HepG2 (cell line): ENCODE measurements around the gene PLK3. TPM values are rescaled to one million over a fixed set of nuclear protein-coding genes. Genes with fewer than 3 reads are reported as not detected.

Experiments used
- ATF7 ChIP-seq, 2 experiments: fragments of 450-650 bp in 1 of 2; sonication (generic) in 1 of 2; formaldehyde crosslinking in 1 of 2; IDR thresholded peaks; 2 replicates each; pipeline versions ENCODE4 v1.4.0 to v1.6.1; 2016 to 2020; ENCODE audit warnings: antibody characterized with exemption in 1 of 2, mild to moderate bottlenecking in 1 of 2, missing genetic modification reagents in 1 of 2
- FOXO1 ChIP-seq: sonication (generic); formaldehyde crosslinking; IDR thresholded peaks from 2 replicates; pipeline ENCODE4 v1.4.0; 2020; ENCODE audit warnings: missing genetic modification reagents
- HDAC2 ChIP-seq: sonication (generic); formaldehyde crosslinking; IDR thresholded peaks from 2 replicates; pipeline ENCODE4 v1.4.0; 2020; ENCODE audit warnings: missing genetic modification reagents
- HES4 ChIP-seq: sonication (generic); formaldehyde crosslinking; IDR thresholded peaks from 2 replicates; pipeline ENCODE4 v1.9.0; 2021; ENCODE audit warnings: mild to moderate bottlenecking, missing genetic modification reagents, borderline replicate concordance
- JUND ChIP-seq: sonication (generic); formaldehyde crosslinking; IDR thresholded peaks from 2 replicates; pipeline ENCODE4 v1.8.0; 2022; ENCODE audit warnings: mild to moderate bottlenecking, missing genetic modification reagents
- KDM6A ChIP-seq: IDR thresholded peaks from 2 replicates; pipeline ENCODE4 v1.6.1; 2016; ENCODE audit warnings: low read depth
- KLF9 ChIP-seq: IDR thresholded peaks from 2 replicates; pipeline ENCODE4 v1.6.1; 2016; ENCODE audit warnings: low read depth
- LBX2 ChIP-seq: sonication (generic); formaldehyde crosslinking; IDR thresholded peaks from 2 replicates; pipeline ENCODE4 v1.5.0; 2020; ENCODE audit warnings: missing genetic modification reagents, mild to moderate bottlenecking, borderline replicate concordance
- MEF2D ChIP-seq: sonication (generic); formaldehyde crosslinking; IDR thresholded peaks from 2 replicates; pipeline ENCODE4 v1.5.1; 2020; ENCODE audit warnings: mild to moderate bottlenecking, missing genetic modification reagents
- MLX ChIP-seq: IDR thresholded peaks from 2 replicates; pipeline ENCODE4 v1.6.1; 2016
- MXD4 ChIP-seq: IDR thresholded peaks from 2 replicates; pipeline ENCODE4 v1.6.1; 2016; ENCODE audit warnings: mild to moderate bottlenecking, missing biosample characterization, missing genetic modification reagents
- PREB ChIP-seq: sonication (generic); formaldehyde crosslinking; IDR thresholded peaks from 2 replicates; pipeline ENCODE4 v1.4.0; 2020; ENCODE audit warnings: missing genetic modification reagents
- RELA ChIP-seq: sonication (generic); formaldehyde crosslinking; IDR thresholded peaks from 2 replicates; pipeline ENCODE4 v1.4.0; 2020; ENCODE audit warnings: missing genetic modification reagents
- RFX5 ChIP-seq: IDR thresholded peaks from 2 replicates; pipeline ENCODE4 v1.6.1; 2011; ENCODE audit warnings: low read depth, low read length, improper control_type of control experiment
- RORA ChIP-seq: sonication (generic); formaldehyde crosslinking; IDR thresholded peaks from 2 replicates; pipeline ENCODE4 v1.5.0; 2020; ENCODE audit warnings: mild to moderate bottlenecking, missing genetic modification reagents, moderate library complexity
- SP5 ChIP-seq: IDR thresholded peaks from 2 replicates; pipeline ENCODE4 v1.6.1; 2016; ENCODE audit warnings: low read depth, borderline replicate concordance
- TOPORS ChIP-seq: sonication (generic); formaldehyde crosslinking; IDR thresholded peaks from 2 replicates; pipeline ENCODE4 v1.8.0; 2023; ENCODE audit warnings: mild to moderate bottlenecking, missing genetic modification reagents
- ZBTB8A ChIP-seq: sonication (generic); formaldehyde crosslinking; IDR thresholded peaks from 2 replicates; pipeline ENCODE4 v1.4.0; 2020; ENCODE audit warnings: mild to moderate bottlenecking, low read depth, missing genetic modification reagents, borderline replicate concordance
- ZNF3 ChIP-seq: IDR thresholded peaks from 2 replicates; pipeline ENCODE4 v1.7.0; 2017; ENCODE audit warnings: inconsistent platforms
- ZNF337 ChIP-seq: sonication (generic); formaldehyde crosslinking; IDR thresholded peaks from 2 replicates; pipeline ENCODE4 v1.5.1; 2020; ENCODE audit warnings: missing genetic modification reagents, low read depth, mild to moderate bottlenecking, borderline replicate concordance
- ZNF430 ChIP-seq: sonication (generic); formaldehyde crosslinking; IDR thresholded peaks from 2 replicates; pipeline ENCODE4 v1.9.0; 2021; ENCODE audit warnings: mild to moderate bottlenecking, missing genetic modification reagents
- polyA plus RNA-seq, 8 experiments: library from polyadenylated mRNA; depleted of rRNA in 3 of 8; stranded (reverse) in 7 of 8; unstranded in 1 of 8; fragments of >200 nt; fragmentation: Illumina TruSeq in 4 of 8; extraction: Trizol in 4 of 8; gene quantifications; 2 replicates each; pipeline versions ENCODE4 v1.2.1 to v1.2.3, GENCODE V29; 2011 to 2016; ENCODE audit warnings: low read depth in 4 of 8, missing spikeins in 1 of 8, mixed read lengths in 1 of 8; ENCODE audit not compliant: insufficient read depth in 1 of 8
- total RNA-seq, 5 experiments: library from RNA; depleted of rRNA; stranded (reverse); fragments of >200 nt; fragmentation: Illumina TruSeq; extraction: Trizol; gene quantifications; 2 replicates each; pipeline ENCODE4 v1.2.3, GENCODE V29; 2016; ENCODE audit warnings: low read depth in 1 of 5
- TF ChIP-seq, protein P1 (sequence below): sonication (generic); formaldehyde crosslinking; IDR thresholded peaks from 2 replicates; pipeline ENCODE4 v1.5.1; 2020; ENCODE audit warnings: mild to moderate bottlenecking, missing genetic modification reagents, moderate library complexity
- TF ChIP-seq, protein P2 (sequence below): sonication (generic); formaldehyde crosslinking; IDR thresholded peaks from 2 replicates; pipeline ENCODE4 v1.5.0; 2020; ENCODE audit warnings: mild to moderate bottlenecking, missing genetic modification reagents
- TF ChIP-seq, protein P3 (sequence below): sonication (generic); formaldehyde crosslinking; IDR thresholded peaks from 2 replicates; pipeline ENCODE4 v1.4.0; 2020; ENCODE audit warnings: missing genetic modification reagents

PLK3 gene
- total and polyA plus RNA-seq, 2 of the 13 experiments (the other 11 are each of a cell fraction or from before 2014, with no cell fraction given) = 9.8 to 16.9 TPM

DNA sequence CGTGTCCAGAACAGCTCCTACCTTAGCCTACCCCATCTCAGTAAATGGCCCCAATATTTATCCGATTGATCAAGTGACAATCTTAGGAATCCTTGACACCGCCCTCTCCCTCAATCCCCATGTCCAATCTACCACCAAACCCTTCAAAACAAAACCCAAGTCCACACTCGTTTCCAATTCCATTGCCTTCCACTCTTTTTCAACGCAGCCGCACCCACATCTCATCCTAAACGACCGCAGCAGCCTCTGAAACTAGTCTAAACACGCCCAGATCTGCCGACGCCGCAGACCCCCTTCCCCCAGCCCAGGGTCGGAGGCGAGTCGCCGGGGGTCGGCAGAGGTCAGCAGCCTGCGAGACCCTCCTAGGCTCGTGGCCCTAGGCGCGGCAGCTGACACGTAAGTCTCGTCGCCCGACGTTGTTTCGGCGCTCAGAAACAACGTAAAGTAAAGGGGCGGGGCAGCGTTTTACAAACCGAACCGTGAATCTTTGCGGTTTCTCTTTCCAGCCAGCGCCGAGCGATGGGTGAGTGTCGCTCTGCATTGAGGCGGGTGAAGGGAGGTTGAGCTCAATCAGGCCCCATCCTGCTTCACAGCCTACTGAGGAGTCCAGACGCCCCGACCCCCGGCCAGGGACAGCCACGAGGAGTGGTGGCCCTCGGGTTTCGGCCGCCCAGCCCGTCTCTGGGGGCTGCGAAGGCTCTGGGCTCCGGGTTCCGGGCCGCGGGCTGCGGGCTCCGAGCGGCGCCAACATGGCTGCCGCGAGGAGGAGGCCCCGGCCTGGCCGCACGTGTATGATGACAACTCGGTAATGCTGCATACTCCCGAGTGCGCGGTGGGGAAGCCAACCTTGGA, 24.9 kb upstream of the PLK3 start, which contains the start of gene RPS8 (continued):
- TF ChIP-seq KLF9 (CRISPR knock-in tag) (no peak), PREB (CRISPR knock-in tag) (no peak), HES4 (CRISPR knock-in tag) (peak; percentile 80; the same call in 1 of the 2 replicates), ZNF337 (CRISPR knock-in tag) (no peak; the same call in 1 of the 2 replicates), RELA (peak; percentile 69; the same call in 1 of the 2 replicates), ZNF3 (no peak), MXD4 (CRISPR knock-in tag) (peak; percentile 85), KDM6A (no peak; the same call in 1 of the 2 replicates), MLX (CRISPR knock-in tag) (no peak), ZBTB8A (CRISPR knock-in tag) (no peak), JUND (peak; percentile 15; the same call in 1 of the 2 replicates), SP5 (CRISPR knock-in tag) (peak; percentile 83), FOXO1 (CRISPR knock-in tag) (0 out of 2 replicates have a peak, but pooled peaks have one; percentile 5), TOPORS (CRISPR knock-in tag) (no peak), RORA (CRISPR knock-in tag) (no peak), MEF2D (CRISPR knock-in tag) (no peak), RFX5 (peak; percentile 42; the same call in 1 of the 2 replicates), HDAC2 (CRISPR knock-in tag) (peak; percentile 61; the same call in 1 of the 2 replicates), ATF7 (IDR thresholded peaks at IDR 0.05) (no peak), ATF7 (CRISPR knock-in tag; IDR thresholded peaks at IDR 0.05) (no peak), ZNF430 (CRISPR knock-in tag) (no peak), LBX2 (no peak)
- TF ChIP-seq, protein P1, sequence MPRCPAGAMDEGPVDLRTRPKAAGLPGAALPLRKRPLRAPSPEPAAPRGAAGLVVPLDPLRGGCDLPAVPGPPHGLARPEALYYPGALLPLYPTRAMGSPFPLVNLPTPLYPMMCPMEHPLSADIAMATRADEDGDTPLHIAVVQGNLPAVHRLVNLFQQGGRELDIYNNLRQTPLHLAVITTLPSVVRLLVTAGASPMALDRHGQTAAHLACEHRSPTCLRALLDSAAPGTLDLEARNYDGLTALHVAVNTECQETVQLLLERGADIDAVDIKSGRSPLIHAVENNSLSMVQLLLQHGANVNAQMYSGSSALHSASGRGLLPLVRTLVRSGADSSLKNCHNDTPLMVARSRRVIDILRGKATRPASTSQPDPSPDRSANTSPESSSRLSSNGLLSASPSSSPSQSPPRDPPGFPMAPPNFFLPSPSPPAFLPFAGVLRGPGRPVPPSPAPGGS (CRISPR knock-in tag) = peak; percentile 41; the same call in 1 of the 2 replicates
- TF ChIP-seq, protein P2, sequence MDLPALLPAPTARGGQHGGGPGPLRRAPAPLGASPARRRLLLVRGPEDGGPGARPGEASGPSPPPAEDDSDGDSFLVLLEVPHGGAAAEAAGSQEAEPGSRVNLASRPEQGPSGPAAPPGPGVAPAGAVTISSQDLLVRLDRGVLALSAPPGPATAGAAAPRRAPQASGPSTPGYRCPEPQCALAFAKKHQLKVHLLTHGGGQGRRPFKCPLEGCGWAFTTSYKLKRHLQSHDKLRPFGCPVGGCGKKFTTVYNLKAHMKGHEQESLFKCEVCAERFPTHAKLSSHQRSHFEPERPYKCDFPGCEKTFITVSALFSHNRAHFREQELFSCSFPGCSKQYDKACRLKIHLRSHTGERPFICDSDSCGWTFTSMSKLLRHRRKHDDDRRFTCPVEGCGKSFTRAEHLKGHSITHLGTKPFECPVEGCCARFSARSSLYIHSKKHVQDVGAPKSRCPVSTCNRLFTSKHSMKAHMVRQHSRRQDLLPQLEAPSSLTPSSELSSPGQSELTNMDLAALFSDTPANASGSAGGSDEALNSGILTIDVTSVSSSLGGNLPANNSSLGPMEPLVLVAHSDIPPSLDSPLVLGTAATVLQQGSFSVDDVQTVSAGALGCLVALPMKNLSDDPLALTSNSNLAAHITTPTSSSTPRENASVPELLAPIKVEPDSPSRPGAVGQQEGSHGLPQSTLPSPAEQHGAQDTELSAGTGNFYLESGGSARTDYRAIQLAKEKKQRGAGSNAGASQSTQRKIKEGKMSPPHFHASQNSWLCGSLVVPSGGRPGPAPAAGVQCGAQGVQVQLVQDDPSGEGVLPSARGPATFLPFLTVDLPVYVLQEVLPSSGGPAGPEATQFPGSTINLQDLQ (CRISPR knock-in tag) = no peak
- TF ChIP-seq, protein P3, sequence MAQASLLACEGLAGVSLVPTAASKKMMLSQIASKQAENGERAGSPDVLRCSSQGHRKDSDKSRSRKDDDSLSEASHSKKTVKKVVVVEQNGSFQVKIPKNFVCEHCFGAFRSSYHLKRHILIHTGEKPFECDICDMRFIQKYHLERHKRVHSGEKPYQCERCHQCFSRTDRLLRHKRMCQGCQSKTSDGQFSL (CRISPR knock-in tag) = 0 out of 2 replicates have a peak, but pooled peaks have one; percentile 16
